GM12878 (cell line): Measurements from ENCODE around the gene EMP2. TPM values are rescaled to one million over a fixed set of nuclear protein-coding genes. Genes with fewer than 3 reads are reported as not detected.

Experiments
- ATAC-seq: fragments of 200-7000 bp; cut with Tn5 transposase; 3 replicates; pipeline ENCODE4 v1.9.1; 2020; ENCODE audit warnings: mild to moderate bottlenecking, moderate library complexity
- Bru-seq: library from RNA; stranded (reverse); fragments of 400-500 nt; gene quantifications from one replicate; lab custom pipeline; 2021; lab: Mats Ljungman, UMichigan
- BruChase-seq, 2 experiments: library from RNA; stranded (reverse); fragments of 400-500 nt; gene quantifications; one replicate each; lab custom pipeline; 2021; lab: Mats Ljungman, UMichigan
- BruUV-seq: library from RNA; stranded (reverse); fragments of 400-500 nt; replicated peaks from 2 replicates; lab custom pipeline; 2021; lab: Mats Ljungman, UMichigan
- CTCF ChIA-PET: fragments of 300-600 bp; sonication (Branson Sonifier 250); formaldehyde crosslinking; extraction: SDS; loops from one replicate; lab custom pipeline; 2021; ENCODE audit warnings: inconsistent platforms; lab: Yijun Ruan, JAX
- POLR2A ChIA-PET: fragments of 350-600 bp; formaldehyde crosslinking; extraction: SDS; loops from one replicate; lab custom pipeline; 2021; ENCODE audit warnings: inconsistent platforms; lab: Charles Lee
- RAD21 ChIA-PET: fragments of 300-600 bp; sonication (Branson Sonifier 250); formaldehyde crosslinking; loops from one replicate; lab custom pipeline; 2023; ENCODE audit warnings: antibody characterized with exemption; ENCODE audit not compliant: unreplicated experiment; lab: Charles Lee
- SMC1A ChIA-PET: fragments of 300-600 bp; sonication (Branson Sonifier 250); formaldehyde crosslinking; loops from one replicate; lab custom pipeline; 2023; ENCODE audit not compliant: unreplicated experiment, uncharacterized antibody; lab: Charles Lee
- DNase-seq: peaks from one replicate; pipeline ENCODE4 v3.0.0-alpha.2; 2011; ENCODE audit warnings: low read depth, low spot score
- FAIRE-seq: peaks from 3 replicates; lab custom pipeline; 2011; peaks lifted over from hg19 to GRCh38; lab: Jason Lieb, UNC
- H2AFZ ChIP-seq: 2 replicates; pipeline ENCODE4 v1.6.0; 2011; ENCODE audit warnings: low read depth, low read length, control low read depth; ENCODE audit not compliant: control insufficient read depth
- H3K27ac ChIP-seq: 2 replicates; pipeline ENCODE4 v1.5.1; 2011; ENCODE audit warnings: control low read depth; ENCODE audit not compliant: control insufficient read depth, insufficient read depth
- H3K27me3 ChIP-seq, 2 experiments: replicated peaks in 1 of 2; 2 replicates each; pipeline versions ENCODE4 v1.6.0 to v1.6.1; 2011; ENCODE audit warnings: low read length in 1 of 2; ENCODE audit not compliant: control insufficient read depth in 2 of 2, insufficient read depth in 2 of 2
- H3K36me3 ChIP-seq, 2 experiments: 2 replicates each; pipeline ENCODE4 v1.5.1; 2011; ENCODE audit warnings: low read length in 1 of 2; ENCODE audit not compliant: control insufficient read depth in 2 of 2, insufficient read depth in 2 of 2
- H3K4me1 ChIP-seq: 2 replicates; pipeline ENCODE4 v1.6.1; 2011; ENCODE audit warnings: mild to moderate bottlenecking, low read length, moderate library complexity, mixed read lengths; ENCODE audit not compliant: control insufficient read depth, insufficient read depth
- H3K4me2 ChIP-seq: 2 replicates; pipeline ENCODE4 v1.6.0; 2011; ENCODE audit warnings: control low read depth; ENCODE audit not compliant: control insufficient read depth, insufficient read depth
- H3K4me3 ChIP-seq: fragments of 200-600 bp; sonication (generic); 2 replicates; pipeline ENCODE4 v1.5.1; 2016
- H3K79me2 ChIP-seq: 2 replicates; pipeline ENCODE4 v1.6.0; 2011; ENCODE audit warnings: low read length; ENCODE audit not compliant: control insufficient read depth, insufficient read depth
- H3K9ac ChIP-seq: 2 replicates; pipeline ENCODE4 v1.8.0; 2011; ENCODE audit warnings: low read length, control low read depth, mixed read lengths; ENCODE audit not compliant: control insufficient read depth, insufficient read depth
- H3K9me3 ChIP-seq: replicated peaks from 3 replicates; pipeline ENCODE4 v1.5.1; 2011; ENCODE audit warnings: mild to moderate bottlenecking, low read length; ENCODE audit not compliant: control insufficient read depth, insufficient read depth
- H4K20me1 ChIP-seq: 2 replicates; pipeline ENCODE4 v1.6.0; 2011; ENCODE audit not compliant: control insufficient read depth, insufficient read depth
- ATF2 ChIP-seq: IDR thresholded peaks from 2 replicates; pipeline ENCODE4 v1.6.1; 2012; ENCODE audit warnings: low read length, inconsistent platforms
- BRCA1 ChIP-seq: IDR thresholded peaks from 2 replicates; pipeline ENCODE4 v1.6.1; 2011; ENCODE audit warnings: low read depth, low read length, improper control_type of control experiment
- DPF2 ChIP-seq: fragments of 450-650 bp; IDR thresholded peaks from 2 replicates; pipeline ENCODE4 v1.6.1; 2017; ENCODE audit warnings: mild to moderate bottlenecking
- E4F1 ChIP-seq: fragments of 450-650 bp; IDR thresholded peaks from 2 replicates; pipeline ENCODE4 v1.6.1; 2018; ENCODE audit warnings: borderline replicate concordance, mild to moderate bottlenecking; ENCODE audit not compliant: partially characterized antibody
- FOXK2 ChIP-seq: fragments of 450-650 bp; IDR thresholded peaks from 2 replicates; pipeline ENCODE4 v1.6.1; 2017; ENCODE audit warnings: mild to moderate bottlenecking, moderate library complexity
- GATAD2B ChIP-seq: fragments of 450-650 bp; conservative IDR thresholded peaks from 2 replicates; pipeline ENCODE4 v1.6.1; 2017; ENCODE audit warnings: low read depth, mild to moderate bottlenecking, moderate library complexity
- LARP7 ChIP-seq: fragments of 450-650 bp; IDR thresholded peaks from 2 replicates; pipeline ENCODE4 v1.6.1; 2017; ENCODE audit warnings: mild to moderate bottlenecking
- MYC ChIP-seq: IDR thresholded peaks from 2 replicates; pipeline ENCODE4 v1.6.1; 2011; ENCODE audit warnings: mild to moderate bottlenecking, low read length, moderate library complexity, inconsistent platforms; ENCODE audit not compliant: insufficient read depth, insufficient replicate concordance, insufficient read length, severe bottlenecking
- PAX8 ChIP-seq: fragments of 450-650 bp; IDR thresholded peaks from 2 replicates; pipeline ENCODE4 v1.6.1; 2017; ENCODE audit warnings: mild to moderate bottlenecking, moderate library complexity
- RAD51 ChIP-seq: fragments of 450-650 bp; IDR thresholded peaks from 2 replicates; pipeline ENCODE4 v1.6.1; 2016; ENCODE audit warnings: moderate library complexity, mild to moderate bottlenecking, inconsistent platforms
- RFX5 ChIP-seq: IDR thresholded peaks from 2 replicates; pipeline ENCODE4 v1.6.1; 2011; ENCODE audit warnings: low read depth, low read length, improper control_type of control experiment
- SREBF1 ChIP-seq: IDR thresholded peaks from 2 replicates; pipeline ENCODE4 v1.6.1; 2012; ENCODE audit warnings: mild to moderate bottlenecking, low read length
- SRF ChIP-seq, 2 experiments: IDR thresholded peaks; 2 replicates each; pipeline ENCODE4 v1.6.1; 2011; ENCODE audit warnings: low read depth in 2 of 2, low read length in 2 of 2, mild to moderate bottlenecking in 1 of 2, moderate library complexity in 1 of 2
- SUPT20H ChIP-seq: IDR thresholded peaks from 2 replicates; pipeline ENCODE4 v1.6.1; 2011; ENCODE audit warnings: low read depth, mild to moderate bottlenecking, low read length, moderate library complexity, borderline replicate concordance; ENCODE audit not compliant: control insufficient read depth
- TARDBP ChIP-seq: IDR thresholded peaks from 2 replicates; pipeline ENCODE4 v1.6.1; 2016; ENCODE audit warnings: borderline replicate concordance
- TCF12 ChIP-seq: IDR thresholded peaks from 2 replicates; pipeline ENCODE4 v1.6.1; 2011; ENCODE audit warnings: low read depth, mild to moderate bottlenecking, low read length
- ZNF622 ChIP-seq: fragments of 450-650 bp; IDR thresholded peaks from 2 replicates; pipeline ENCODE4 v1.6.1; 2017; ENCODE audit warnings: mild to moderate bottlenecking, inconsistent platforms
- WGBS: methylation state at CpG from one replicate; pipeline ENCODE4 v1.1.6; 2016; ENCODE audit warnings: low lambda C conversion rate; ENCODE audit not compliant: insufficient replicate concordance, insufficient coverage; ENCODE audit errors: missing lambda C conversion rate; 5-methylcytosine and 5-hydroxymethylcytosine counted together
- in situ Hi-C: fragments of 300-500 bp; cut with MboI; formaldehyde crosslinking; loops from 9 replicates; pipeline ENCODE4 v1.14.3; 2018; ENCODE audit warnings: mixed read lengths
- intact Hi-C: fragments of 100-400 bp; cut with micrococcal nuclease; formaldehyde crosslinking; loops from one replicate; pipeline ENCODE4 v1.14.2; 2022; ENCODE audit not compliant: unreplicated experiment
- long read RNA-seq, 2 experiments: library from polyadenylated mRNA; unstranded; transcript quantifications; one replicate each; pipeline ENCODE4 v2.0.0, GENCODE V29; 2019 to 2020
- polyA minus RNA-seq, 3 experiments: library from RNA; depleted of rRNA, polyadenylated mRNA; stranded (reverse); fragments of >200 nt; gene quantifications; 2 replicates each; pipeline ENCODE4 v1.2.3, GENCODE V29; 2011
- polyA plus RNA-seq, 11 experiments: library from polyadenylated mRNA; depleted of rRNA in 4 of 11; unstranded in 6 of 11; stranded (reverse) in 5 of 11; fragments of >200 nt; fragmentation: Nextera tagmentation in 4 of 11; fragmentation: Illumina TruSeq in 1 of 11; extraction: Ambion mirVana in 4 of 11; extraction: Trizol in 1 of 11; gene quantifications; 1 replicate in 1 of 11; 2 replicates in 10 of 11; pipeline versions ENCODE4 v1.2.1 to v1.2.3, GENCODE V29; 2011 to 2016; ENCODE audit warnings: inconsistent platforms in 2 of 11, missing spikeins in 2 of 11, low read depth in 1 of 11
- total RNA-seq, 4 experiments: library from RNA; depleted of rRNA in 3 of 4; stranded (reverse); fragments of >200 nt in 3 of 4; fragmentation: Illumina TruSeq in 1 of 4; extraction: Trizol in 1 of 4; gene quantifications; 2 replicates each; pipeline versions ENCODE4 v1.2.1 to v1.2.3, GENCODE V29; 2013 to 2021

The EMP2 gene
- 0.95 and 1.0 TPM in 2 replicates for total RNA-seq (2013; cell fraction: nucleolus; rRNA removed)
- total RNA-seq (2014; rRNA removed) (3.2 and 3.4 TPM in 2 replicates), total RNA-seq (2014; rRNA removed; fragmentation: Illumina TruSeq; extraction: Trizol) (2.6 and 2.9 TPM in 2 replicates), total RNA-seq (2021) (5.7 and 5.8 TPM in 2 replicates), polyA plus RNA-seq (2011; rRNA removed) (0.20 and 0.41 TPM in 2 replicates), polyA plus RNA-seq (2014; fragmentation: Illumina TruSeq; extraction: Trizol) (2.9 and 3.6 TPM in 2 replicates), polyA plus RNA-seq (2014; fragmentation: Nextera tagmentation; extraction: Ambion mirVana) (1 to 10 TPM; 4.4 to 6.1 TPM), polyA plus RNA-seq (2014; rRNA removed) (2.9 and 3.1 TPM in 2 replicates), polyA plus RNA-seq (2016; fragmentation: Nextera tagmentation; extraction: Ambion mirVana) (10 to 100 TPM in 1 of 2 experiments, 1 to 10 TPM in 1; 8.9 to 10.4 TPM), polyA minus RNA-seq (2011; rRNA and poly(A)+ RNA removed) (0.41 and 0.51 TPM in 2 replicates), Bru-seq, nascent RNA (percentile 36 among the genes with signal in this experiment), BruChase-seq, experiment 1, labeled RNA remaining after a 6-hour chase (percentile 36 among the genes with signal in this experiment), BruChase-seq, experiment 2, labeled RNA remaining after a 2-hour chase (percentile 35 among the genes with signal in this experiment)
- polyA plus RNA-seq (2011; ENCODE audit: low read depth): 1.9 TPM
- 0.15 and 0.33 TPM in 2 replicates for polyA plus RNA-seq (2011; cell fraction: cytosol; rRNA removed)
- polyA plus RNA-seq (2011; cell fraction: nucleus; rRNA removed): 0.26 and 0.31 TPM in 2 replicates
- polyA plus RNA-seq (2012): 0.80 and 0.93 TPM in 2 replicates
- 0.53 and 0.83 TPM in 2 replicates for polyA minus RNA-seq (2011; cell fraction: cytosol; rRNA and poly(A)+ RNA removed)
- polyA minus RNA-seq (2011; cell fraction: nucleus; rRNA and poly(A)+ RNA removed): 0.12 and 0.29 TPM in 2 replicates
- long read RNA-seq, experiment 1, full-length matches to known transcripts: 1 of 1 reads
- long read RNA-seq, experiment 1, partial matches to known transcripts: 0 of 1 reads
- long read RNA-seq, experiment 1, other reads (novel, unspliced or antisense): 0 of 1 reads
- long read RNA-seq, experiment 2: 0 reads

GRCh38 chr16:10579965-10580882 lies at the start of gene EMP2:
EMP2 (minus strand) TSS chr16:10580598; CDS start chr16:10547617, 32,981 bp downstream.
- ChIA-PET SMC1A (no interaction called here), CTCF (interaction anchor here (0.9 to 1.2 kb wide), 2 partner anchors 11 to 14 kb away, joined by 3 read pairs; no protein-coding TSS in a partner anchor)
- peak within 1 kb of the TSS; percentile 16; the same call in 1 of the 2 replicates for H3K4me3 ChIP-seq
- TF ChIP-seq SRF (IDR thresholded peaks at IDR 0.05; ENCODE audit: low read depth in 2 of 2, low read length in 2 of 2): no peak
- no peak for TF ChIP-seq MYC
- TF ChIP-seq LARP7: no peak
- no peak for TF ChIP-seq ATF2
- TF ChIP-seq PAX8: no peak
- TF ChIP-seq DPF2: 0 out of 2 replicates have a peak, but pooled peaks have one; percentile 27
- no peak for TF ChIP-seq TCF12
- TF ChIP-seq SUPT20H: no peak
- no peak for TF ChIP-seq RFX5
- no peak for TF ChIP-seq BRCA1
- TF ChIP-seq TARDBP: no peak
- TF ChIP-seq FOXK2: no peak
- no peak for TF ChIP-seq GATAD2B
- no peak for TF ChIP-seq RAD51
- TF ChIP-seq SREBF1: no peak
- TF ChIP-seq E4F1: no peak
- TF ChIP-seq ZNF622: no peak

More at GRCh38 chr16:10579965-10580882, at the start of gene EMP2:
- ChIA-PET POLR2A (no interaction called here), RAD21 (no interaction called here)
- Histone ChIP-seq H3K9ac (peak within 1 kb of the TSS; percentile 18; the same call in 1 of the 2 replicates), H3K79me2 (no peaks in the 10 kb centered on the region), H4K20me1 (no peaks in the 10 kb centered on the region), H3K36me3 (no peaks in the 10 kb centered on the region), H2AFZ (peak within 1 kb of the TSS; percentile 22; the same call in 1 of the 2 replicates), H3K9me3 (no peaks in the 10 kb centered on the region), H3K27ac (no peak within 1 kb of the TSS), H3K4me1 (no peaks in the 10 kb centered on the region; the same call in 1 of the 2 replicates), H3K4me2 (peak within 1 kb of the TSS; percentile 80), H3K27me3 (peaks cover 10 to 22% of the 10 kb centered on the region in 2 experiments)
- no TSS peak for BruUV-seq
- in situ Hi-C loops (no loop called here), intact Hi-C loops (no loop called here)
- no peak for FAIRE-seq
- peak; percentile 73 for ATAC-seq
- 8% methylated on average over 58 of the region's 91 CpGs for WGBS
- DNase-seq: no peak
